GM21619 (cell line): ENCODE measurements around the gene EIF4ENIF1.
"Not testable (repeated sequence)": the region's sequence is repeated elsewhere in the genome, so short reads cannot be mapped to it uniquely, and the experiment has no call there.

Experiments
- ATAC-seq: cut with Tn5 transposase; IDR thresholded peaks from one replicate; pipeline ENCODE4 v1.9.1; 2021; ENCODE audit not compliant: unreplicated experiment

Gene EIF4ENIF1

GRCh38 chr22:31492151-31492550, 2.5 kb upstream of the EIF4ENIF1 start:
- no peak for ATAC-seq

GRCh38 chr22:31491218-31491962, 1.7 kb upstream of the EIF4ENIF1 start:
- no peak for ATAC-seq

GRCh38 chr22:31490496-31490925, 869 bp upstream of the EIF4ENIF1 start:
- ATAC-seq = peak; percentile 61

GRCh38 chr22:31488988-31489617, 539 bp downstream of the EIF4ENIF1 start:
- ATAC-seq = peak; percentile 17

- no peak for ATAC-seq
These were observed 1.2 kb downstream of the EIF4ENIF1 start for GRCh38 chr22:31488346-31488883.

- ATAC-seq = no peak
These were observed 2.7 kb downstream of the EIF4ENIF1 start for GRCh38 chr22:31486951-31487350.

- not testable (repeated sequence) for ATAC-seq
These were observed 3.3 kb downstream of the EIF4ENIF1 start for GRCh38 chr22:31486369-31486768.

GRCh38 chr22:31482470-31482869, 7.2 kb downstream of the EIF4ENIF1 start:
- ATAC-seq = not testable (repeated sequence)

- no peak for ATAC-seq
These were observed 8.5 kb downstream of the EIF4ENIF1 start for GRCh38 chr22:31481129-31481528.

- peak; percentile 83 for ATAC-seq
These were observed 12.3 kb downstream of the EIF4ENIF1 start for GRCh38 chr22:31477329-31477728.

GRCh38 chr22:31475800-31476199, 13.8 kb downstream of the EIF4ENIF1 start:
- no peak for ATAC-seq

GRCh38 chr22:31474743-31475142, 14.9 kb downstream of the EIF4ENIF1 start:
- no peak for ATAC-seq

GRCh38 chr22:31465307-31465706, 24.3 kb downstream of the EIF4ENIF1 start:
- ATAC-seq = no peak

GRCh38 chr22:31461699-31462098, 27.9 kb downstream of the EIF4ENIF1 start:
- ATAC-seq = no peak

- no peak for ATAC-seq
These were observed 37.7 kb downstream of the EIF4ENIF1 start for GRCh38 chr22:31451709-31452571.

- ATAC-seq = no peak
These were observed 40.1 kb downstream of the EIF4ENIF1 start for GRCh38 chr22:31449506-31449905.

GRCh38 chr22:31448382-31448781, 41.3 kb downstream of the EIF4ENIF1 start:
- ATAC-seq = no peak

GRCh38 chr22:31447337-31447736, 42.3 kb downstream of the EIF4ENIF1 start:
- no peak for ATAC-seq

- ATAC-seq = no peak
These were observed 42.9 kb downstream of the EIF4ENIF1 start for GRCh38 chr22:31446767-31447166.

GRCh38 chr22:31446208-31446607, 43.4 kb downstream of the EIF4ENIF1 start:
- no peak for ATAC-seq

GRCh38 chr22:31445642-31446041, 44.0 kb downstream of the EIF4ENIF1 start:
- no peak for ATAC-seq
